ENCODE measurements around the gene NELL1.

- no peak for TF ChIP-seq CTCF (conservative IDR thresholded peaks at IDR 0.05 in 1 of 2, IDR thresholded peaks at IDR 0.05 in 1 of 2; ENCODE audit: extremely low read depth in 1 of 2, insufficient read depth in 1 of 2, low read depth in 1 of 2, low read length in 2 of 2)
- TF ChIP-seq EZH2 (IDR thresholded peaks at IDR 0.05; ENCODE audit: borderline replicate concordance, low read length), result no peak
Measured at GRCh38 chr11:21472261-21472660, 802.9 kb downstream of the NELL1 start.

All from mammary epithelial cell (primary cell).